ENCODE data around the gene P2RY6. TPM values are rescaled to one million over a fixed set of nuclear protein-coding genes. Genes with fewer than 3 reads are reported as not detected.

Gene P2RY6
- total RNA-seq, 1 donor from 2014 or later, result 3.0 TPM

DNA sequence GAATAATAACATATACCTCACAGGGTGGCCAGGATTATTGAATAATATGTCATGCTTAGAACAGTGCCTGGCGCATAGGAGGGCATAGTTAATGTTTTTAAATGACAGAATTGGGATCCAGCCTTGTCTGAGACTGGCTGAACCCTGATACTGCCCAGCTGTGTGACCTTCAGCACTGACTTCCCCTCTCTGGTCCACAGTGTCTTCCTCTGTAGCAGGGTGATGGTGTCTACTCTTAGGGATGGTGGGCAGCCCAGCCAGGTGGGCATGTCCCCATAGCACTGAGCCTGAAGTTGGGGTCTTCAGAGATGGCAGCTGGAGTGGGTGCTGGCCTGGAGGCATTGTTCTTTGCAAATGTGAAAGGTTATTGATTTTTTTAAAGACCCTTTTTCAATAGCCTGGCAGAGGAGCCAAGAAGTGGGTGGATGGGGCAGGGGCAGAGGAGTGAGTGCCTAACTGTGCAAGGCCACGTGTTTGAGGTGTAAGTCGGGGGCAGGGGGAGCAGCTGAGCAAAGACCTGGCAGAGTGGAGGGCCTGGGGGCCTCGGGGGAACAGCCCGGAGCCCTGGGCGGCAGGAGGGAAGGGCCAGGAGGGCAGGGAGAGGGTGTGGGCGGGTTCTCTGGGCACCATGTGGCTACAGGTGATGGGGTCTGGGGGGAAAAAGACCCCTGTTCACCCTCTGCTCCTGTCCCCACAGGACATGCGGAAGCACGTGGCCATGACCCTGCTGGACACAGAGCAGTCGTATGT lies 74.2 kb downstream of the P2RY6 start:
- TF ChIP-seq, protein P1, sequence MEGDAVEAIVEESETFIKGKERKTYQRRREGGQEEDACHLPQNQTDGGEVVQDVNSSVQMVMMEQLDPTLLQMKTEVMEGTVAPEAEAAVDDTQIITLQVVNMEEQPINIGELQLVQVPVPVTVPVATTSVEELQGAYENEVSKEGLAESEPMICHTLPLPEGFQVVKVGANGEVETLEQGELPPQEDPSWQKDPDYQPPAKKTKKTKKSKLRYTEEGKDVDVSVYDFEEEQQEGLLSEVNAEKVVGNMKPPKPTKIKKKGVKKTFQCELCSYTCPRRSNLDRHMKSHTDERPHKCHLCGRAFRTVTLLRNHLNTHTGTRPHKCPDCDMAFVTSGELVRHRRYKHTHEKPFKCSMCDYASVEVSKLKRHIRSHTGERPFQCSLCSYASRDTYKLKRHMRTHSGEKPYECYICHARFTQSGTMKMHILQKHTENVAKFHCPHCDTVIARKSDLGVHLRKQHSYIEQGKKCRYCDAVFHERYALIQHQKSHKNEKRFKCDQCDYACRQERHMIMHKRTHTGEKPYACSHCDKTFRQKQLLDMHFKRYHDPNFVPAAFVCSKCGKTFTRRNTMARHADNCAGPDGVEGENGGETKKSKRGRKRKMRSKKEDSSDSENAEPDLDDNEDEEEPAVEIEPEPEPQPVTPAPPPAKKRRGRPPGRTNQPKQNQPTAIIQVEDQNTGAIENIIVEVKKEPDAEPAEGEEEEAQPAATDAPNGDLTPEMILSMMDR (conservative IDR thresholded peaks at IDR 0.05), result no peak
- no peak overlapping the region for H3K4me3 Mint-ChIP-seq
- H3K9me3 Mint-ChIP-seq, result no peaks in the 10 kb centered on the region
- peaks cover 35% of the 10 kb centered on the region for H3K4me1 Mint-ChIP-seq (ENCODE audit: unreplicated experiment)
- DNase-seq (ENCODE audit: extremely low spot score, unreplicated experiment), result no peak
- no peak overlapping the region for H3K27ac Mint-ChIP-seq
- H3K36me3 Mint-ChIP-seq, result no peaks in the 10 kb centered on the region
- H3K27me3 Mint-ChIP-seq, result no peaks in the 10 kb centered on the region

DNA sequence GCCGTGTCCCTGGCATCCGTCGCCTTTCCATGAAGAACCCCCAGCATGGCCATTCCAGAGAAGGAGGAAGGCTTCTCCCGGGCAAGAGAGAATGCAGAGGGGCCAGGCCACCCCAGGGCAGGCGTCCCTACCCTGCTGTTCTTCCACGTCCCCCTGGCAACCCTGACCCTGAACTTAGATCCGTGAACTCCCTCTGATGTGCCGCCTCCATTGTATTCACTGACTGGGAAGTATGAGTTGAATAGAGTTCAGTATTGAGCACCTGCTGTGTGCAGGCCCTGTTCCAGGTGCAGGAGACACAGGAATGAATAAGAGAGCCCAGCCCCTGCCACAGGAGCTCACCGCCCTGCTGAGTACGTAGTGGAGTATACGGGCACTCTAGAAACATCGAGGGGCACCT lies 74.9 kb downstream of the P2RY6 start:
- Mint-ChIP-seq H3K36me3 (no peaks in the 10 kb centered on the region), H3K4me1 (ENCODE audit: unreplicated experiment) (peaks cover 32% of the 10 kb centered on the region), H3K27me3 (no peaks in the 10 kb centered on the region), H3K4me3 (no peak overlapping the region), H3K27ac (no peak overlapping the region), H3K9me3 (no peaks in the 10 kb centered on the region)
- TF ChIP-seq, protein P1 (conservative IDR thresholded peaks at IDR 0.05), result no peak
- no peak for DNase-seq (ENCODE audit: extremely low spot score, unreplicated experiment)

Other genes starting within 250 kb of the P2RY6 start
- 30.8 and 32.0 TPM in 2 replicates for gene FCHSD2, start 130.0 kb upstream of the P2RY6 start, total RNA-seq (ENCODE audit: low replicate concordance)
- 12.1 and 25.3 TPM in 2 replicates for gene P2RY2, start 54.1 kb upstream of the P2RY6 start, total RNA-seq (ENCODE audit: low replicate concordance)
- 29.2 and 69.7 TPM in 2 replicates for gene ARHGEF17, start 35.9 kb downstream of the P2RY6 start, total RNA-seq (ENCODE audit: low replicate concordance)
- 2.9 and 8.5 TPM in 2 replicates for gene RELT, start 104.1 kb downstream of the P2RY6 start, total RNA-seq (ENCODE audit: low replicate concordance)